C4-2B (cell line): ENCODE results near the gene TRPM1.

ENCODE experiments used
- CTCF ChIP-seq: fragments of 450-650 bp; conservative IDR thresholded peaks from 2 replicates; pipeline ENCODE4 v1.5.1; 2017; ENCODE audit warnings: mild to moderate bottlenecking
- ZFX ChIP-seq: fragments of 450-650 bp; IDR thresholded peaks from 2 replicates; pipeline ENCODE4 v1.6.1; 2017

DNA sequence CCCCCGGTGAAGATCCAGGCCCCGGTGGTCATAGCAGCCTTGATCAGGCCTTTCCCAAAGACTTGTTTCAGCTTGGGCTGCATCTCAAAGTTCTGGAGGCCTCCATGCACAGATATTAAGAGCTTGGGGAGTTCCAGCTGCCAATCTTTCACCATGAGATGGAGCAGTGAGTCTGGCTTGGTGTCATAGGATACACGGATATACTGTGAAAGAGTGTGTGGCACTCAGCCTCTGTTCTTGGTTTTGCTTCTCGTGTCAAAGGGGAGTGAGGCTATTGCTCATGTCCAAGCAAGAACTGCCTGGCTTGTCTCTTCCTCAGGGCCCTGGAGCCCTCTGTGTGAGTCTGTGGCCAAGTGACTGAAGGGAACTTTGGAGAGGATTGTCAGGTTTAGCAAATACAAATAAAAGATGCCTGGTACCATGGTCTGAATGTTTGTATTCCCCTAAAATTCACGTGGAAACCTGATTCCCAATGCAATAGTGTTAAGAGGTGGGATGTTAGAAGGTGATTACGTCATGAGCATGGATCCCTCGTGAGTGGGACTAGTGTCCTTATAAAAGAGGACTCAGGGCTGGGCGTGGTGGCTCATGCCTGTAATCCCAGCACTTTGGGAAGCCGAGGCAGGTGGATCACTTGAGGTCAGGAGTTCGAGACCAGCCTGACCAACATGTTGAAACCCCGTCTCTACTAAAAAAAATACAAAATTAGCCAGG, 33.5 kb downstream of the TRPM1 start:
- no peak for TF ChIP-seq CTCF
- no peak for TF ChIP-seq ZFX
